Keratinocyte (primary cell): ENCODE data around the gene GRIA3.

Source experiments
- CTCF ChIP-seq, 3 experiments: IDR thresholded peaks in 1 of 3; conservative IDR thresholded peaks in 1 of 3; optimal IDR thresholded peaks in 1 of 3; 2 replicates in 2 of 3; 3 replicates in 1 of 3; pipeline versions ENCODE3 to v1.5.1; 2011; ENCODE audit warnings: low read length in 3 of 3, mild to moderate bottlenecking in 3 of 3, moderate library complexity in 2 of 3, control low read depth in 1 of 3, inconsistent platforms in 1 of 3; ENCODE audit not compliant: insufficient read depth in 2 of 3; ENCODE audit errors: extremely low read depth in 1 of 3
- EZH2 ChIP-seq: IDR thresholded peaks from one replicate; pipeline ENCODE4 v1.6.1; 2012; ENCODE audit warnings: inconsistent platforms, mild to moderate bottlenecking, low read length, moderate library complexity

GRCh38 chrX:123408821-123409737, 225.0 kb downstream of the GRIA3 start:
- TF ChIP-seq CTCF (optimal IDR thresholded peaks at IDR 0.05 in 1 of 3, IDR thresholded peaks at IDR 0.05 in 1 of 3, conservative IDR thresholded peaks at IDR 0.05 in 1 of 3; ENCODE audit: extremely low read depth in 1 of 3, insufficient read depth in 2 of 3, low read length in 3 of 3) (no peak), EZH2 (no peak)
